ENCODE data around the gene USP50. TPM values are rescaled to one million over a fixed set of nuclear protein-coding genes. Genes with fewer than 3 reads are reported as not detected.

The USP50 gene
- polyA plus RNA-seq, 1 donor from 2014 or later: 1.4 TPM

GRCh38 chr15:50458348-50459112, 87.9 kb downstream of the USP50 start:
- Histone ChIP-seq H3K27ac (ENCODE audit: low read length) (no peak overlapping the region), H3K4me2 (ENCODE audit: low read length) (no peak overlapping the region), H3K4me3 (ENCODE audit: low read length) (no peak overlapping the region), H3K27me3 (ENCODE audit: insufficient read depth, low read depth, low read length) (no peaks in the 10 kb centered on the region), H3F3A (ENCODE audit: insufficient read depth, low read length, poor library complexity, severe bottlenecking) (no peaks in the 10 kb centered on the region), H3K9ac (ENCODE audit: low read length) (no peak overlapping the region), H4K20me1 (ENCODE audit: insufficient read depth) (no peaks in the 10 kb centered on the region), H3K9me3 (ENCODE audit: low read length) (no peaks in the 10 kb centered on the region), H3K36me3 (ENCODE audit: insufficient read depth, low read length) (no peaks in the 10 kb centered on the region), H2AFZ (ENCODE audit: low read depth, low read length) (no peak overlapping the region), H3K79me2 (replicated peaks; ENCODE audit: insufficient read depth, low read length) (no peaks in the 10 kb centered on the region), H3K9me2 (ENCODE audit: insufficient read depth, low read length) (no peaks in the 10 kb centered on the region)
- no peak for TF ChIP-seq TAF1 (IDR thresholded peaks at IDR 0.05; ENCODE audit: low read depth)
- no peak for TF ChIP-seq SMC3 (conservative IDR thresholded peaks at IDR 0.05; ENCODE audit: poor library complexity)
- TF ChIP-seq RAD21 (conservative IDR thresholded peaks at IDR 0.05): no peak
- no peak for TF ChIP-seq REST (IDR thresholded peaks at IDR 0.05; ENCODE audit: borderline replicate concordance)
- no peak for TF ChIP-seq POLR2AphosphoS5 (IDR thresholded peaks at IDR 0.05)
- TF ChIP-seq EZH2 (IDR thresholded peaks at IDR 0.05; ENCODE audit: borderline replicate concordance, insufficient read depth, low read length, poor library complexity, severe bottlenecking): no peak
- TF ChIP-seq MXI1 (conservative IDR thresholded peaks at IDR 0.05; ENCODE audit: poor library complexity, severe bottlenecking): no peak
- TF ChIP-seq CTCF (IDR thresholded peaks at IDR 0.05; ENCODE audit: poor library complexity, severe bottlenecking): no peak
- TF ChIP-seq EP300 (conservative IDR thresholded peaks at IDR 0.05; ENCODE audit: poor library complexity, severe bottlenecking): no peak

DNA sequence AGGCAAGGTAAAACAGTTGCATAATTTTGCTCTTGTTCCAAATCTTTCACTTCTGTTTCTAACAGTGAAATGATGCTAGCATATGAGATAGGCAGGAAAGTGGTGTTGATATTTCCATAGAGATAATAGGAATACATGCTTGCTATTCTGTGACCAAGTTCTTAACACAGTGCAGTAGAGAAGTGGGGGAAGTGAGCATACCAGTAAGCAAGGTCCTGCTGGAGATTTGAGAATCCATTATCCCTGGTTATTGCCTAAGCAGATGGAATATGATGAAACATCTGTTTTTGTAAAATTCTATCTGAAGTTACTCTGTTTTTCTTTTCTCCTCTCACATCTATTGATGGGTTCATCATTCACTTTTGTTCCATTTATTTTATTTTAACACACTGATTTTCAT, 93.5 kb downstream of the USP50 start:
- Histone ChIP-seq H3K79me2 (replicated peaks; ENCODE audit: insufficient read depth, low read length) (no peaks in the 10 kb centered on the region), H3K27me3 (ENCODE audit: insufficient read depth, low read depth, low read length) (no peaks in the 10 kb centered on the region), H4K20me1 (ENCODE audit: insufficient read depth) (no peaks in the 10 kb centered on the region), H3K4me3 (ENCODE audit: low read length) (no peak overlapping the region), H3K9ac (ENCODE audit: low read length) (no peak overlapping the region), H3K9me3 (ENCODE audit: low read length) (no peaks in the 10 kb centered on the region), H3K4me2 (ENCODE audit: low read length) (no peak overlapping the region), H3F3A (ENCODE audit: insufficient read depth, low read length, poor library complexity, severe bottlenecking) (no peaks in the 10 kb centered on the region), H3K36me3 (ENCODE audit: insufficient read depth, low read length) (no peaks in the 10 kb centered on the region), H3K9me2 (ENCODE audit: insufficient read depth, low read length) (no peaks in the 10 kb centered on the region), H2AFZ (ENCODE audit: low read depth, low read length) (no peak overlapping the region), H3K27ac (ENCODE audit: low read length) (no peak overlapping the region)
- TF ChIP-seq EZH2 (IDR thresholded peaks at IDR 0.05; ENCODE audit: borderline replicate concordance, insufficient read depth, low read length, poor library complexity, severe bottlenecking): no peak
- TF ChIP-seq TAF1 (IDR thresholded peaks at IDR 0.05; ENCODE audit: low read depth): no peak

Small RNA genes lying within 50 kb of the gene (small RNA-seq; reads per million reads assigned to genes)
- 0 to 0.79 (median 0.08) reads per million in 3 experiments for gene RNA5SP395

Other genes starting within 250 kb of the USP50 start
- 20.6 and 34.1 TPM in 2 replicates for gene GABPB1, start 191.5 kb downstream of the USP50 start, polyA plus RNA-seq
- 30.3 and 31.8 TPM in 2 replicates for gene USP8, start 122.3 kb downstream of the USP50 start, polyA plus RNA-seq
- 30.7 and 35.3 TPM in 2 replicates for gene TRPM7, start 140.1 kb upstream of the USP50 start, polyA plus RNA-seq
- 29.9 and 34.0 TPM in 2 replicates for gene SPPL2A, start 219.0 kb upstream of the USP50 start, polyA plus RNA-seq